Neuronal stem cell (in vitro differentiated cells): Measurements from ENCODE around the gene AKR1C2.
"Not testable (repeated sequence)": the region's sequence is repeated elsewhere in the genome, so short reads cannot be mapped to it uniquely, and the experiment has no call there.

Source experiments
- DNase-seq: peaks from one replicate; pipeline ENCODE4 v3.0.0-alpha.2; 2013; ENCODE audit warnings: low spot score
- H2AFZ ChIP-seq: one replicate; pipeline ENCODE4 v1.6.1; 2013; ENCODE audit warnings: mild to moderate bottlenecking, low read length, inconsistent platforms
- H2AK5ac ChIP-seq: 2 replicates; pipeline ENCODE4 v1.6.1; 2013; ENCODE audit warnings: low read depth, mild to moderate bottlenecking, inconsistent platforms, low read length, moderate library complexity, mixed read lengths
- H2BK120ac ChIP-seq: 2 replicates; pipeline ENCODE4 v1.6.1; 2013; ENCODE audit warnings: low read depth, mild to moderate bottlenecking, inconsistent platforms, low read length, moderate library complexity, mixed read lengths
- H2BK12ac ChIP-seq: one replicate; pipeline ENCODE4 v1.6.1; 2013; ENCODE audit warnings: low read length, inconsistent platforms
- H2BK15ac ChIP-seq: 2 replicates; pipeline ENCODE4 v1.6.1; 2013; ENCODE audit warnings: mild to moderate bottlenecking, low read length, inconsistent platforms, mixed read lengths
- H2BK5ac ChIP-seq: one replicate; pipeline ENCODE4 v1.6.1; 2013; ENCODE audit warnings: inconsistent platforms, mild to moderate bottlenecking, low read length, moderate library complexity
- H3K14ac ChIP-seq: one replicate; pipeline ENCODE4 v1.6.1; 2013; ENCODE audit warnings: low read length, inconsistent platforms
- H3K18ac ChIP-seq: 2 replicates; pipeline ENCODE4 v1.6.1; 2013; ENCODE audit warnings: low read length, inconsistent platforms
- H3K23ac ChIP-seq: 2 replicates; pipeline ENCODE4 v1.6.1; 2013; ENCODE audit warnings: low read depth, mild to moderate bottlenecking, mixed read lengths, low read length, inconsistent platforms; ENCODE audit not compliant: poor library complexity
- H3K27ac ChIP-seq: replicated peaks from 3 replicates; pipeline ENCODE4 v1.5.1; 2013; ENCODE audit warnings: low read length, inconsistent platforms
- H3K27me3 ChIP-seq, 3 experiments: 2 replicates each; pipeline ENCODE4 v1.6.1; 2013; ENCODE audit warnings: low read length in 3 of 3, mild to moderate bottlenecking in 2 of 3, inconsistent platforms in 1 of 3, low read depth in 1 of 3, mixed read lengths in 1 of 3, moderate library complexity in 1 of 3; ENCODE audit not compliant: control insufficient read depth in 3 of 3, insufficient read depth in 3 of 3
- H3K36me3 ChIP-seq, 2 donors: replicated peaks in 1 of 2; 2 replicates each; pipeline ENCODE4 v1.6.1; 2013; ENCODE audit warnings: low read length in 2 of 2; ENCODE audit not compliant: control insufficient read depth in 2 of 2, insufficient read depth in 2 of 2
- H3K4ac ChIP-seq: 2 replicates; pipeline ENCODE4 v1.6.1; 2013; ENCODE audit warnings: inconsistent platforms, mild to moderate bottlenecking, low read length, moderate library complexity
- H3K4me1 ChIP-seq, 2 donors: 1 replicate in 1 of 2; 2 replicates in 1 of 2; pipeline ENCODE4 v1.6.1; 2013; ENCODE audit warnings: low read length in 2 of 2, low read depth in 1 of 2; ENCODE audit not compliant: control insufficient read depth in 2 of 2, insufficient read depth in 1 of 2
- H3K4me2 ChIP-seq: one replicate; pipeline ENCODE4 v1.6.1; 2013; ENCODE audit warnings: mild to moderate bottlenecking, low read length, inconsistent platforms; ENCODE audit not compliant: insufficient read depth, poor library complexity, severe bottlenecking
- H3K4me3 ChIP-seq, 2 donors: 2 replicates each; pipeline ENCODE4 v1.5.1; 2013; ENCODE audit warnings: low read length in 2 of 2, mild to moderate bottlenecking in 2 of 2, inconsistent platforms in 1 of 2, moderate library complexity in 1 of 2
- H3K79me1 ChIP-seq: one replicate; pipeline ENCODE4 v1.6.1; 2013; ENCODE audit warnings: low read depth, mild to moderate bottlenecking, inconsistent platforms, low read length, moderate library complexity
- H3K9ac ChIP-seq: one replicate; pipeline ENCODE4 v1.6.1; 2013; ENCODE audit warnings: mild to moderate bottlenecking, low read depth, low read length, inconsistent platforms; ENCODE audit not compliant: poor library complexity
- H3K9me3 ChIP-seq, 2 donors: replicated peaks in 1 of 2; 2 replicates each; pipeline versions ENCODE3 to v1.6.1; 2013; ENCODE audit warnings: low read length in 2 of 2, mild to moderate bottlenecking in 2 of 2, inconsistent platforms in 1 of 2, low read depth in 1 of 2, mixed read lengths in 1 of 2, moderate library complexity in 1 of 2; ENCODE audit not compliant: control insufficient read depth in 2 of 2, insufficient read depth in 1 of 2
- H4K8ac ChIP-seq: one replicate; pipeline ENCODE4 v1.6.1; 2013; ENCODE audit warnings: low read depth, mild to moderate bottlenecking, inconsistent platforms, low read length, moderate library complexity
- H4K91ac ChIP-seq: one replicate; pipeline ENCODE4 v1.6.1; 2013; ENCODE audit warnings: low read length, low read depth, mild to moderate bottlenecking, inconsistent platforms; ENCODE audit not compliant: poor library complexity
- WGBS, 2 donors: extraction: QIAGEN DNeasy Blood & Tissue Kit; methylation state at CpG; one replicate each; pipeline ENCODE4 v1.1.7; 2013; ENCODE audit warnings: missing lambda C conversion rate in 2 of 2, mixed read lengths in 1 of 2; ENCODE audit not compliant: insufficient read length in 2 of 2, insufficient replicate concordance in 1 of 2; ENCODE audit errors: extremely low coverage in 2 of 2; 5-methylcytosine and 5-hydroxymethylcytosine counted together

AKR1C2 gene

DNA sequence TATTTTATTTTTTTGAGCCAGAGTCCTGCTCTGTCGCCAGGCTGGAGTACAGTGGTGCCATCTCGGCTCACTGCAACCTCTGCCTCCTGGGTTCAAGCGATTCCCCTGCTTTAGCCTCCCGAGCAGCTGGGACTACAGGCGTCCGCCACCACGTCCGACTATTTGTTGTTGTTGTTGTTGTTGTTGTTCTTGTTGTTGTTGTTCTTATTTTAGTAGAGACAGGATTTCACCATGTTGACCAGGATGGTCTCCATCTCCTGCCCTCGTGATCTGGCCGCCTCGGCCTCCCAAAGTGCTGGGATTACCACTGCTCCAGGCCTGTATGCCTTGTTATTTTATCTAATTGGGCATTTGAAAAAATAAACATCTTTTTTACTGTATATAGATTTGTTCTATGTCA lies 42.1 kb downstream of the AKR1C2 start:
- H3K23ac ChIP-seq, H3K36me3 ChIP-seq, H2BK15ac ChIP-seq, H2BK12ac ChIP-seq, H4K91ac ChIP-seq, H2AK5ac ChIP-seq, H3K27ac ChIP-seq, H2BK5ac ChIP-seq, H3K18ac ChIP-seq, H2AFZ ChIP-seq, H2BK120ac ChIP-seq, DNase-seq, H3K4me3 ChIP-seq, H3K4me1 ChIP-seq, H3K79me1 ChIP-seq, H3K14ac ChIP-seq, H4K8ac ChIP-seq, H3K27me3 ChIP-seq, H3K9me3 ChIP-seq, H3K4me2 ChIP-seq, H3K4ac ChIP-seq, H3K9ac ChIP-seq: not testable (repeated sequence)
- WGBS, 2 donors, result no CpG with 5 or more reads among the region's 11 CpGs

DNA sequence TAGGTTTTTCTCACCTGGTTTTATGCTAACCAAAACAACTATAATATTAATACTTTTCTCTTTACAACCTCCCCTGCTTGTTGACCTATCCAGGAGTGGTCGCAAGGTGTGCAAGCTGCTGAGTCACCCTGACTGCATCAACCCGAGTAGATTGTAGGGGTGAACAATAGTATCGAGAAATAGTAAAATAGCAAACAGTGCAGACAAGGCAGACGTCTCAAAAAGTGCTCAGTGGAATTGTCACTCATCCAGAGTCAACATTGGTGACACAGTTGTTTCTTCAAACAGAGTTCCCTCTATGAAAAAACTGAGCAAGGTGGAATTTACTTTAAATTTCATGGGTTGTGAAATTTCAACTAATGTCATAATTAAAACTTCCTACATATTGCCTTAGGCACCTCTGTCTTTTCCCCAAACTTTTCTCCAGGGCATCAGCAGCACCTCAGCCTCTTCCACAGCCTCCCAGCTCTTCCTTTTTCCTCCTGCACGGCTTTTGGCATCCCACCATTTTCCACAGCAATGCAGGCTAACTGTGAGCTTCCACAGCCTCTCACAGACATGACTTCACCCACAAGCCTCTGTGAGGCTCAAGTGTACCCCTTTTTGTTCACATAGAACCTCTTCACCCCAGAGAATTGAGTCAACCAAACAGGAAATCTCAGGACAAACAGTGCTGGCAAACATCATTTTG lies 46.6 kb downstream of the AKR1C2 start:
- H3K4me1 ChIP-seq, H3K14ac ChIP-seq, H2BK12ac ChIP-seq, H3K9ac ChIP-seq, H3K4me2 ChIP-seq, DNase-seq, H2BK120ac ChIP-seq, H4K8ac ChIP-seq, H2AK5ac ChIP-seq, H2BK15ac ChIP-seq, H3K79me1 ChIP-seq, H3K27ac ChIP-seq, H3K4ac ChIP-seq, H3K4me3 ChIP-seq, H3K9me3 ChIP-seq, H3K27me3 ChIP-seq, H2AFZ ChIP-seq, H3K18ac ChIP-seq, H3K23ac ChIP-seq, H3K36me3 ChIP-seq, H4K91ac ChIP-seq, H2BK5ac ChIP-seq: not testable (repeated sequence)
- WGBS, 2 donors, result no CpG with 5 or more reads among the region's 5 CpGs

DNA sequence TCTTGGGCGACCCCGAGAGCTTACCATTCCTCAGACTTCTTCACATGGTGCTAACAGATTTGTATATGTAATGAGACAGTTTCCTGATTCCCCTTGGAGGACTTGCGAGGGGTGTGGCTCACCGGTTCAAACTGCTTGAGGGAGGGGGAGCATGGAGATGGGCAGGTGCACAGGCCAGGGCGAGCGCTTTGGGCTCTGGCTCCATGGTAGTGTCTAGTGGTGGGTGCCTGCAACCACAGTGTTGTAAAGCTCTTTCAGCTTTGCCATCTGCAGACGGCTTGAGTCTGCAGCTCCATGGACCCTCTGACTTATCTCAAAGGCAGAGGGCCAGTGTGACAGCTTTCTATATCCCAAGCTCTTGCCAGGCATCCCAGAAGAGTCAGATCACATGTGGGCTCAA lies 47.6 kb downstream of the AKR1C2 start:
- not testable (repeated sequence) for H2BK5ac ChIP-seq, H3K27me3 ChIP-seq, H4K91ac ChIP-seq, DNase-seq, H2AK5ac ChIP-seq, H3K9ac ChIP-seq, H3K4me3 ChIP-seq, H3K14ac ChIP-seq, H3K4me2 ChIP-seq, H2BK120ac ChIP-seq, H3K4ac ChIP-seq, H2BK12ac ChIP-seq, H3K36me3 ChIP-seq, H3K4me1 ChIP-seq, H3K27ac ChIP-seq, H3K23ac ChIP-seq, H2AFZ ChIP-seq, H3K18ac ChIP-seq, H2BK15ac ChIP-seq, H3K79me1 ChIP-seq, H4K8ac ChIP-seq, H3K9me3 ChIP-seq
- WGBS, 2 donors, result no CpG with 5 or more reads among the region's 7 CpGs

DNA sequence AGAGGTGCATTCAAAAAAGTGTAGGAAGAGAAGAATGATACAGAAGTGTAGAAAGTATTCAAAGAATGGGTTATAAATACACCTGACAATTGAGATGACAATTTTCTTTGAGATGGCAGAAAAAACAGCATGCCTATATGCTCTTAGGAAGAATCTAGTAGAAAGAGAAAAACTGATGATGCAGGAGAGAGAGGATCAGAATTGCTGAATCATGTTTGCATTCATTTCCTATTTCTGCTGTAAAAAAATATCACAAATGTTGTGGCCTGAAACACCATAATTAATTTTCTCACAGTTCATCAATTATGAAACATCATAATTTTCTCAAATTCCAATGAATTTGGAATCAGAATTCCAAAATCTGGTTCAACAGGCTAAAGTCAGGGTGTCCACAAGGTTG lies 50.3 kb downstream of the AKR1C2 start:
- Histone ChIP-seq H3K4me1 (no peaks in the 10 kb centered on the region), H2AK5ac (no peak overlapping the region), H3K23ac (no peak overlapping the region), H2AFZ (no peak overlapping the region), H2BK5ac (no peak overlapping the region), H3K27me3 (no peaks in the 10 kb centered on the region), H3K36me3 (no peaks in the 10 kb centered on the region), H3K4me3 (no peak overlapping the region), H3K9me3 (no peaks in the 10 kb centered on the region), H3K9ac (no peak overlapping the region), H3K4ac (no peak overlapping the region), H2BK12ac (no peak overlapping the region), H2BK120ac (no peak overlapping the region), H3K14ac (no peak overlapping the region), H4K8ac (no peak overlapping the region), H3K27ac (no peak overlapping the region), H2BK15ac (no peak overlapping the region), H4K91ac (no peak overlapping the region), H3K18ac (no peak overlapping the region), H3K4me2 (no peak overlapping the region), H3K79me1 (no peaks in the 10 kb centered on the region)
- no peak for DNase-seq
